NCI-H446 treated with DMSO at 0.1 percent for 48 hours (cell line): Measurements from ENCODE around the gene C19orf38.

Source experiments
- DNase-seq: peaks from one replicate; lab custom pipeline; 2025; lab: John Stamatoyannopoulos, UW

C19orf38 gene

GRCh38 chr19:10911579-10912363, 63.6 kb downstream of the C19orf38 start:
- DNase-seq, result no peak

- no peak for DNase-seq
These were observed 64.4 kb downstream of the C19orf38 start for GRCh38 chr19:10912619-10913018.

GRCh38 chr19:10913716-10914340, 65.6 kb downstream of the C19orf38 start:
- no peak for DNase-seq

GRCh38 chr19:10915130-10916091, 67.2 kb downstream of the C19orf38 start:
- DNase-seq, result no peak

GRCh38 chr19:10916602-10917001, 68.4 kb downstream of the C19orf38 start:
- no peak for DNase-seq

GRCh38 chr19:10918359-10918758, 70.1 kb downstream of the C19orf38 start:
- DNase-seq, result no peak
